ENCODE data around the gene EML6.

GRCh38 chr2:54776494-54776893, 53.0 kb downstream of the EML6 start:
- no peak for TF ChIP-seq POLR2A (IDR thresholded peaks at IDR 0.05)
- no peak for TF ChIP-seq CTCF (IDR thresholded peaks at IDR 0.05)
- TF ChIP-seq POLR2AphosphoS5 (IDR thresholded peaks at IDR 0.05) = no peak

Data from gastroesophageal sphincter (tissue), 3 donors.